HUES64 (cell line): ENCODE results near the gene OR11G2.
"Not testable (repeated sequence)": the region's sequence is repeated elsewhere in the genome, so short reads cannot be mapped to it uniquely, and the experiment has no call there.

Experiments used
- H3K27ac ChIP-seq: 2 replicates; pipeline ENCODE4 v1.7.0; 2013; ENCODE audit warnings: low read depth, low read length, inconsistent platforms
- H3K27me3 ChIP-seq: 2 replicates; pipeline ENCODE4 v1.6.1; 2013; ENCODE audit warnings: mild to moderate bottlenecking, low read length; ENCODE audit not compliant: insufficient read depth
- H3K36me3 ChIP-seq: 2 replicates; pipeline ENCODE4 v1.6.1; 2013; ENCODE audit warnings: mild to moderate bottlenecking, low read length; ENCODE audit not compliant: insufficient read depth
- H3K4me1 ChIP-seq: 2 replicates; pipeline ENCODE4 v1.6.1; 2013; ENCODE audit warnings: mild to moderate bottlenecking, low read length, moderate library complexity; ENCODE audit not compliant: insufficient read depth
- H3K4me3 ChIP-seq: 2 replicates; pipeline ENCODE4 v1.5.1; 2013; ENCODE audit warnings: mild to moderate bottlenecking, low read length, moderate library complexity
- H3K9ac ChIP-seq: 2 replicates; pipeline ENCODE4 v1.6.1; 2013; ENCODE audit warnings: mild to moderate bottlenecking, low read depth, low read length
- H3K9me3 ChIP-seq: 2 replicates; pipeline ENCODE4 v1.6.1; 2013; ENCODE audit warnings: low read depth, low read length; ENCODE audit not compliant: insufficient read depth
- WGBS: fragments of 150-250, 120-280 bp; methylation state at CpG from one replicate; pipeline ENCODE4 v1.1.7; 2013; ENCODE audit warnings: missing lambda C conversion rate; 5-methylcytosine and 5-hydroxymethylcytosine counted together

Gene OR11G2

GRCh38 chr14:20184181-20184580 lies 6.5 kb upstream of the OR11G2 start:
- no peak overlapping the region for H3K9ac ChIP-seq
- H3K36me3 ChIP-seq = no peaks in the 10 kb centered on the region
- H3K4me1 ChIP-seq = no peaks in the 10 kb centered on the region
- peaks cover 93% of the 10 kb centered on the region for H3K9me3 ChIP-seq
- WGBS = 63% methylated on average over 5 of the region's 5 CpGs
- H3K4me3 ChIP-seq = no peak overlapping the region
- H3K27ac ChIP-seq = no peak overlapping the region
- H3K27me3 ChIP-seq = no peaks in the 10 kb centered on the region

DNA sequence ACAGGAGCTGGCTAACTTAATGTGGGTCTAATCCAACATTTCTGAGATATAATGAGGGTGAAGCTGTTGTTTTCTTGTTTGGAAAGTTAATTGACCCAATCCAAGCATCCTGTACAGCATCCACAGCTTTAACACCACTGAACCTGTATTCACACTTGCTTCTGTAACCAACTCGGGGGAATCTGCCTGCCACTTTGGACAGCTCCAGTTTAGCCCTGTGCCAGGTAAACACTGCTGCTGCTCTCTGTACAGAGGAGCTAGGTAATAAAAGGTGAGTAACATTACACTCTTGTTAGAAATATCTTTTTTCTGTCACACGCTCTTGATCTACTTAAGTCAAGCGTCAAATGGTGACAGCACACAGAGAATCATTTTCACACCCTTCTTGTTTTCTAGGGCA lies 700 bp downstream of the OR11G2 start:
- Histone ChIP-seq H3K27ac (no peak overlapping the region), H3K9ac (no peak overlapping the region), H3K4me3 (no peak overlapping the region), H3K4me1 (no peaks in the 10 kb centered on the region), H3K27me3 (no peaks in the 10 kb centered on the region), H3K36me3 (no peaks in the 10 kb centered on the region), H3K9me3 (peaks cover 96% of the 10 kb centered on the region)
- 81% methylated on average over 3 of the region's 3 CpGs for WGBS

GRCh38 chr14:20194101-20194500 lies 3.4 kb downstream of the OR11G2 start:
- peaks cover 96% of the 10 kb centered on the region for H3K9me3 ChIP-seq
- no peaks in the 10 kb centered on the region for H3K36me3 ChIP-seq
- no peak overlapping the region for H3K27ac ChIP-seq
- no peak overlapping the region for H3K4me3 ChIP-seq
- no peaks in the 10 kb centered on the region for H3K27me3 ChIP-seq
- no peaks in the 10 kb centered on the region for H3K4me1 ChIP-seq
- no peak overlapping the region for H3K9ac ChIP-seq

GRCh38 chr14:20195170-20195569 lies 4.5 kb downstream of the OR11G2 start:
- not testable (repeated sequence) for H3K27me3 ChIP-seq

GRCh38 chr14:20195911-20196310 lies 5.2 kb downstream of the OR11G2 start:
- 36% methylated on average over 2 of the region's 2 CpGs for WGBS
- Histone ChIP-seq H3K36me3 (no peaks in the 10 kb centered on the region), H3K9me3 (peaks cover 96% of the 10 kb centered on the region)

More at GRCh38 chr14:20195170-20195569, 4.5 kb downstream of the OR11G2 start:
- not testable (repeated sequence) for H3K36me3 ChIP-seq, H3K4me1 ChIP-seq, H3K9ac ChIP-seq, H3K27ac ChIP-seq, H3K4me3 ChIP-seq
- peaks cover 96% of the 10 kb centered on the region for H3K9me3 ChIP-seq
- WGBS = 70% methylated on average over 6 of the region's 6 CpGs

GRCh38 chr14:20197459-20197858 lies 6.8 kb downstream of the OR11G2 start:
- Histone ChIP-seq H3K9me3 (peaks cover 93% of the 10 kb centered on the region), H3K9ac (no peak overlapping the region), H3K4me3 (no peak overlapping the region), H3K36me3 (no peaks in the 10 kb centered on the region), H3K27me3 (no peaks in the 10 kb centered on the region), H3K4me1 (no peaks in the 10 kb centered on the region), H3K27ac (no peak overlapping the region)
- WGBS = 89% methylated on average over 5 of the region's 6 CpGs

More at GRCh38 chr14:20195911-20196310, 5.2 kb downstream of the OR11G2 start:
- Histone ChIP-seq H3K4me3 (no peak overlapping the region), H3K27me3 (no peaks in the 10 kb centered on the region), H3K27ac (no peak overlapping the region), H3K4me1 (no peaks in the 10 kb centered on the region), H3K9ac (no peak overlapping the region)

- Histone ChIP-seq H3K36me3 (no peaks in the 10 kb centered on the region), H3K4me1 (no peaks in the 10 kb centered on the region), H3K27me3 (no peaks in the 10 kb centered on the region), H3K4me3 (no peak overlapping the region), H3K27ac (no peak overlapping the region), H3K9me3 (peaks cover 92% of the 10 kb centered on the region), H3K9ac (no peak overlapping the region)
- 61% methylated on average over 5 of the region's 5 CpGs for WGBS
Measured at GRCh38 chr14:20198991-20199390, 8.3 kb downstream of the OR11G2 start.

DNA sequence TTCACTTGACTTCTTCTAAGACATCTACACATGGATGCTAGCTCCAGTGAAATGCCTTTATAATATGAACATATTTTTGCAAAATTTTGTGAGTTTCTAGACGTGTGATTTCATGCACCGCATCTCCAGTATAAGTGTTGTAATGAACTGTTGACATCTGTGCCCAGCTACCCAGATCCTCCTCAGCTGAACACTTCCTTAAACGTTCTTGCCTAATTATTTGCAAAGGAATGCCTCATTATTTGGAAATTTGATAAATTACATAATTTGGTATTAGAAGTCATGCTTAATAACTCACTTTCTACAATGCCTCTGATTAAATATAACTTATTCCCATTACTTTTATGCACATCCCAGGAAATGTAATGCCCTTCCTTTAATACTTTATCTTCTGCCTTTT lies 14.0 kb downstream of the OR11G2 start:
- Histone ChIP-seq H3K4me1 (no peaks in the 10 kb centered on the region), H3K36me3 (no peaks in the 10 kb centered on the region), H3K27ac (no peak overlapping the region), H3K9ac (no peak overlapping the region), H3K27me3 (no peaks in the 10 kb centered on the region), H3K9me3 (peaks cover 92% of the 10 kb centered on the region), H3K4me3 (no peak overlapping the region; the same call in 1 of the 2 replicates)
- 81% methylated on average over 2 of the region's 3 CpGs for WGBS

DNA sequence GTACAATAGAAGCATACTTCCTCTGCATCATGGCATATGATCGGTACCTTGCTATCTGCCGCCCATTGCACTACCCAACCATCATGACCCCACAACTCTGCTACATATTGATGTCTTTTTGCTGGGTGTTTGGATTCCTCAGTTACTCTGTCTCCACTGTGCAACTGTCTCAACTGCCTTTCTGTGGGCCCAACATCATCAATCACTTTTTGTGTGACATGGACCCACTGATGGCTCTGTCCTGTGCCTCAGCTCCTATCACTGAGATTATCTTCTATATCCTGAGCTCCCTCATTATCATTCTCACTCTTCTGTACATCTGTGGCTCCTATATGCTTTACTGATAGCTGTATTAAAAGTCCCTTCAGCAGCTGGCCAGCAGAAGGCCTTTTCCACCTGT lies 18.9 kb downstream of the OR11G2 start:
- 82% methylated on average over 2 of the region's 2 CpGs for WGBS
- Histone ChIP-seq H3K4me1 (no peaks in the 10 kb centered on the region), H3K9ac (no peak overlapping the region)

DNA sequence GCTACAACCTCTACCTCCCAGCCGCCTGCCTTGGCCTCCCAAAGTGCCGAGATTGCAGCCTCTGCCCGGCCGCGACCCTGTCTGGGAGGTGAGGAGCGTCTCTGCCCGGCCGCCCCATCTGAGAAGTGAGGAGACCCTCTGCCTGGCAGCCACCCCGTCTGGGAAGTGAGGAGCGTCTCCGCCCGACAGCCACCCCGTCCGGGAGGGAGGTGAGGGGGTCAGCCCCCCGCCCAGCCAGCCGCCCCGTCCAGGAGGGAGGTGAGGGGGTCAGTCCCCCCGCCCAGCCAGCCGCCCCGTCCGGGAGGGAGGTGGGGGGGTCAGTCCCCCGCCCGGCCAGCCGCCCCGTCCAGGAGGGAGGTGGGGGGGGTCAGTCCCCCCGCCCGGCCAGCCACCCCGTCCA lies 21.7 kb downstream of the OR11G2 start:
- H3K27me3 ChIP-seq, H3K9ac ChIP-seq, H3K4me1 ChIP-seq, H3K4me3 ChIP-seq, H3K27ac ChIP-seq, H3K36me3 ChIP-seq: not testable (repeated sequence)
- 89% methylated on average over 14 of the region's 28 CpGs for WGBS
- peaks cover 76% of the 10 kb centered on the region for H3K9me3 ChIP-seq

More for the DNA sequence above, 18.9 kb downstream of the OR11G2 start:
- H3K4me3 ChIP-seq = no peak overlapping the region
- no peaks in the 10 kb centered on the region for H3K36me3 ChIP-seq
- peaks cover 80% of the 10 kb centered on the region for H3K9me3 ChIP-seq
- H3K27me3 ChIP-seq = no peaks in the 10 kb centered on the region
- H3K27ac ChIP-seq = no peak overlapping the region

GRCh38 chr14:20215196-20215595 lies 24.5 kb downstream of the OR11G2 start:
- Histone ChIP-seq H3K27me3 (no peaks in the 10 kb centered on the region), H3K9ac (no peak overlapping the region), H3K27ac (no peak overlapping the region), H3K4me1 (no peaks in the 10 kb centered on the region), H3K36me3 (no peaks in the 10 kb centered on the region), H3K4me3 (no peak overlapping the region), H3K9me3 (peaks cover 77% of the 10 kb centered on the region)
- WGBS = 74% methylated on average over 2 of the region's 2 CpGs

DNA sequence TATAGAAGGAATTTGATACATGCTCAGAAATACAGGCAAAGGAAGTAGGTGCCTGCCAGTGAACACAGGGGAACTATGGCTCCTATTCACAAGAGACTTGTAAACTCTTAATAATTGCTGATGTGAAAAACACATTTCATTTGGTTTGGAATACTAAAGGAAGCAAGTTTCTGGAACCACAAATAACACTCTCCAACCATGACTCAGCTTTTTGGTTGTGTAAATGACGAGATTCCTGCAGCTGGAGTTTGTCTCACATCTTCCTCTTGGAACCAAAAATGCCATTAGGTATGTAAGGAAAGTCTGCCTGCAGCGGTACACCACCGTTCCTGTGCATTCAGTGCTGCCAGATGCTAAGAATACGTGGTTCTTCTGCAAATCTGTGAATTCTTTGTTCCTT lies 28.3 kb downstream of the OR11G2 start:
- no peak overlapping the region for H3K9ac ChIP-seq
- H3K27ac ChIP-seq = no peak overlapping the region
- H3K27me3 ChIP-seq = no peaks in the 10 kb centered on the region
- no peaks in the 10 kb centered on the region for H3K36me3 ChIP-seq
- 41% methylated on average over 4 of the region's 4 CpGs for WGBS
- no peaks in the 10 kb centered on the region for H3K4me1 ChIP-seq
- H3K9me3 ChIP-seq = peaks cover 84% of the 10 kb centered on the region
- no peak overlapping the region for H3K4me3 ChIP-seq
